ENCODE data around the gene C1GALT1.
"Not testable (repeated sequence)": the region's sequence is repeated elsewhere in the genome, so short reads cannot be mapped to it uniquely, and the experiment has no call there.

Gene C1GALT1

DNA sequence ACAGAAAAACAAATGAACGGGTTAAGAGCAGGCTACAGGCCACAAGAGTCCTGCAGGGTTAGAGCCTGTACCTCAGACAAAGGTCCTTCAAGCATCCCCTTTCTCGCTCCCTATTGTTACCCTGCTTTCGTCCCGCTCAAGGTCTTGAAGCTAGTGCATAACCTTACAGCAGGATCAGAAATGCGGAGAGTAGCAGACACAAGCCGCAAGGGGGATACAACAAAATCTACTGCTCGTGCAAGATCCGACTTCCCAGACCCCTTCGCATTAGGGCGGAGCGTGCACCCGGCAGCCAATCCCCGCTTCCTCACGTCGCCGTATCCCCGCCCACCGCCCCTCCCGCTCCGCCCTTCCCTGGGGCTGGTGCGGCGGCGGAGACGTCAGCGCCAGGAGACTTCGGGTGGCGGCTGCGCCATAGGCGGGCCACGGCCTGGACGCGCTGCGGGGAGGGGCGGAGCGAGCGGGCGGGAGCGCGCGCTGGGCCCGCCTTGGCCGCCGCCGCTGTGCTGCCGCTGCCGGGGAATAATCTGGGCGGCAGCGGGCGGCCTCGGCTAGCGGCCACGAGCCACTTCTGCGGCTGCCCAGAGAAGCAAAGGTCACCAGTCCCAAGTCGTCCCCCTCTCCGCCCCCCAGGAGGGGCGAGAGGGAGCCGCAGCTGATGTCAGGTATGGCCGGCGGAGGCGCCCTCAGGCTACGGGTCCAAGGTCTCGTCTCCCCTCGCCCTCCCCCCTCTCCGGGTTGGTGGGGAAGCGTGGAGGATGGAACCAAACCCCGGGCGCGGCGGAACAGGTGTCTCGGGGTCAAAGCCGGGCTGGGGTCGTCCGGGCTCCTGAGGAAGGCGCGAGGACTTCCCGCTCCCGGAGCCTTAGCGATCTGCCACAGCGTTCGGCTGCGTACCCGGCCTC is at the start of gene C1GALT1:
C1GALT1 (plus strand) TSS at position 389 of the 905 bp plus-strand sequence. CDS start 51,776 bp downstream, outside the sequence.
- H3K4me1 Mint-ChIP-seq (ENCODE audit: low read depth), result peaks cover 12% of the 10 kb centered on the region
- DNase-seq, result peak; percentile 97
- no peaks in the 10 kb centered on the region for H3K27me3 Mint-ChIP-seq
- peak within 1 kb of the TSS; percentile 88 for H3K4me3 Mint-ChIP-seq
- peaks cover 12% of the 10 kb centered on the region for H3K36me3 Mint-ChIP-seq (ENCODE audit: low read depth)
- H3K27ac Mint-ChIP-seq, result peak within 1 kb of the TSS; percentile 99
- H3K9me3 Mint-ChIP-seq, result no peaks in the 10 kb centered on the region

DNA sequence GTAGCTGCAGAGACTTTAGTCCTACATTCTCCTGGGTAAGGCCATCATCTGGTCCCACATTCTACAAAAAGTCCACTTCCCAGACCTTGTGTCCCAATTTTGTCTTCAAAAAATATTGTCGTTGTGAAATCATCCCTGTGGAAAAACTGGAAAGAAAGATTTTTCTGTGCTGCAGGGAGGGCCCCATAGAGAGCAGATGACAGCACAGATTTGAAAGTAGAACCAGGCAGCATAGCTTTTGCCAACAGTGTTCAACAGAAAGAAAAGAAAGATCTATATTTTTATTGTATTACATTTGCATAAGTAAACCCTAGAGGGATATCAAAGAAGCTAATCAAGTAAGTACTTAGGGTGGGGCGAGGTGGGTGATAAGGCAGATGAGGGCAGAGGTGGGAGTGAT is 48.3 kb upstream of the C1GALT1 start:
- Mint-ChIP-seq H3K4me3 (no peak overlapping the region), H3K36me3 (ENCODE audit: low read depth) (no peaks in the 10 kb centered on the region)

DNA sequence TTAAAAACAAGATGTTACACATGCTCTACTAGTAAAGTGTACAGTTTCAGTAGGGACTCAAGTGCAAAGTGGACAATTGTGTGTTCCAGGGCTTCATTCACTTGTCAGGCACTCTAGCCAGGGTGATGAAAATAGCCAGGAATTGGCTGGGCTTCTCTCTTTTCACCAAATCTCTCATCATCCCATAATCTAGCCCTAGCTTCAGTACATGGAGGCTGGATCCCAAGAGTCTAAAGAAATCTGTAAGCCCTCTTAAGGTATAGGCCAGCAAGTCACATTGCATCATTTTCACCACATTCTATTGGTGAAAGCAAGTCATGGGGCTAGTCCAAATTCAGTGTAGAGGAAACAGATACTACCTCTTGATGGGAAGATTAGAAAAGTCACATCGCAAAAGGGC is 47.3 kb upstream of the C1GALT1 start:
- Mint-ChIP-seq H3K36me3 (ENCODE audit: low read depth) (no peaks in the 10 kb centered on the region), H3K27ac (no peak overlapping the region), H3K27me3 (no peaks in the 10 kb centered on the region), H3K4me3 (no peak overlapping the region), H3K4me1 (ENCODE audit: low read depth) (peaks cover 13% of the 10 kb centered on the region), H3K9me3 (peaks cover 2% of the 10 kb centered on the region)
- DNase-seq, result no peak

More for the DNA sequence above, 48.3 kb upstream of the C1GALT1 start:
- peaks cover 13% of the 10 kb centered on the region for H3K4me1 Mint-ChIP-seq (ENCODE audit: low read depth)
- H3K9me3 Mint-ChIP-seq, result peaks cover 2% of the 10 kb centered on the region
- no peaks in the 10 kb centered on the region for H3K27me3 Mint-ChIP-seq
- DNase-seq, result no peak
- no peak overlapping the region for H3K27ac Mint-ChIP-seq

DNA sequence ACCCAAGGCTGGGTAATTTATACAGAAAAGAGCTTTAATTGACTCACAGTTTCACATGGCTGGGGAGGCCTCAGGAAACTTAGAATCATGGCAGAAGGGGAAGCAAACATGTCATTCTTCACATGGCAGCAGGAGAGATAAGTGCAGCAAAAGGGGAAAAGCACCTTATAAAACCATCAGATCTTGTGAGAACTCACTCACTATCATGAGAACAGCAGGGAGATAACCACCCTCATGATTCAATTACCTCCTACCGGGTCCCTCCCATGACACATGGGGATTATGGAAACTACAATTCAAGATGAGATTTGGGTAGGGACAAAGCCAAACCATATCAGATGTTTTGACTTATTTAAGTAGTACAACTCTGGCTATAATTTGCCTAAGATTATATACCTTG is 46.4 kb upstream of the C1GALT1 start:
- not testable (repeated sequence) for DNase-seq; H3K36me3 Mint-ChIP-seq (ENCODE audit: low read depth); H3K4me3 Mint-ChIP-seq; H3K9me3 Mint-ChIP-seq; H3K27ac Mint-ChIP-seq; H3K27me3 Mint-ChIP-seq
- H3K4me1 Mint-ChIP-seq (ENCODE audit: low read depth), result peaks cover 13% of the 10 kb centered on the region

DNA sequence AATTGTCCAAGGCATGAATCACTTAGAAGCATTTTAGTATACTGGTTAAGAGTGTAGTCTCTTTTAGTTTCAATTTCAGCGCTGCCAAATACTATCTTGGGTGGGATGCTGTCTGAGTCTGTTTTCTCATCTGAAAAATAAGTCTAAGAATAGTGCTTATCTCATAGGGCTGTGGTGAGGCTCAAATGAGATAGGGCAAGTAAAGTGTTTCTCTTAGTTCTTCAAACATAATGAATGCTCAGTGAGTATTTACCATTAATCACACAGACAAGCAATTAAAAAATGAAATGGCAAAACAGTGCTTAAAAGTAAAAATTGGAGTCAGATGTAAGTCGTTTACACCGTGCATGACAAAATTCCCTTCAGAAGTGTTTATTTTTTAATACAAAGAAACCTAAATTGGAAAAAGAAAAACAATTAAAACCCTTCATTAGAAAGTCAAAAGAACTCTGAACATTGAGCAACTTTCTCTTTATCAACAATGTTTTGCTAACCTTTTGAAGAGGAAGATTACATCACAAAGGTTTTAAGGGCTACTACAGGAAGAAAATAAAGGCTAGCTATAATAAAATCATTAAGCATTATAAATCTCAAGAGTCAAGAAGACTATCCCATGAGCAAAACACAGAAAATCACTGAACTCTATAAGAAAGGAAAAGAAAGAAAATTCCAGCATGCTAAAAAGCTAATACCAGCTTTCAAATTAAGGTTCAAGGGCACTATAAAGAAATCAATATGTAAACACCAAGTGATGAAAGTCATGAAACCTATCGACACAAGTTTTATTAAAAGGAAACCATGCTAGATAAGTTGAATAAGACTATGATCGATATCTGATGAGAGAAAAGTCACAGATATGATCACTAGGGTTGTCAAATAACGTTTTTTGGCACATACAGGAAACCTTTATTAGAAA is 45.6 kb upstream of the C1GALT1 start:
- H3K4me3 Mint-ChIP-seq, result no peak overlapping the region
- H3K4me1 Mint-ChIP-seq (ENCODE audit: low read depth), result peaks cover 10% of the 10 kb centered on the region
- DNase-seq, result no peak
- H3K27me3 Mint-ChIP-seq, result no peaks in the 10 kb centered on the region
- no peaks in the 10 kb centered on the region for H3K36me3 Mint-ChIP-seq (ENCODE audit: low read depth)
- H3K27ac Mint-ChIP-seq, result no peak overlapping the region
- peaks cover 4% of the 10 kb centered on the region for H3K9me3 Mint-ChIP-seq

DNA sequence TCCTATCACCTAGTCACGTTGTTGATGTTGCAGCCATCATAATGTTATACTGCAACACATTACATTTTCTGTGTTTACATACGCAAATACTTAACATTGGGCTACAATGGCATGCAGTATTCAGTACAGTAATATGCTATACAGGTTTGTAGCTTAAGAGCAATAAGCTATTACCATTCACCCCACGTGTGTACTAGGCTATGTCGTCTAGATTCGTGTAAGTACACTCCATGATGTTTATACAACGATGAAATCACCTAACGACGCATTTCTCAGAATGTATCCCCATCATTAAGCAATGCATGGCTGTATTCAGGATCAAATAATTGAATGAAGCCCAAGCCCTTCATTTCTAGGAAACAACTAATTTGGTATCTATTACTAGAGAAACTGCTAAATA is 43.4 kb upstream of the C1GALT1 start:
- no peak overlapping the region for H3K27ac Mint-ChIP-seq
- H3K4me1 Mint-ChIP-seq (ENCODE audit: low read depth), result peaks cover 10% of the 10 kb centered on the region
- DNase-seq, result no peak
- H3K36me3 Mint-ChIP-seq (ENCODE audit: low read depth), result no peaks in the 10 kb centered on the region
- H3K27me3 Mint-ChIP-seq, result no peaks in the 10 kb centered on the region
- H3K4me3 Mint-ChIP-seq, result no peak overlapping the region
- peaks cover 13% of the 10 kb centered on the region for H3K9me3 Mint-ChIP-seq

DNA sequence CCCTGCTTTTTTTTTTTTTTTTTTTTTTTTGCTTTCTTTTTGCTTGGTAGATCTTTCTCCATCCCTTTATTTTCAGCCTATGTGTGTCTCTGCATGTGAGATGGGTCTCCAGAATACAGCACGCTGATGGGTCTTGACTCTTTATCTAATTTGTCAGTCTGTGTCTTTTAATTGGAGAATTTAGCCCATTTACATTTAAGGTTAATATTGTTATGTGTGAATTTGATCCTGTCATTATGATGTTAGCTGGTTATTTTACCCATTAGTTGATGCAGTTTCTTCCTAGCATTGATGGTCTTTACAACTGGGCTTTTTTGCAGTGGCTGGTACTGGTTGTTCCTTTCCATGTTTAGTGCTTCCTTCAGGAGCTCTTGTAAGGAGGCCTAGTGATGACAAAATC is 38.9 kb upstream of the C1GALT1 start:
- DNase-seq, result not testable (repeated sequence)

DNA sequence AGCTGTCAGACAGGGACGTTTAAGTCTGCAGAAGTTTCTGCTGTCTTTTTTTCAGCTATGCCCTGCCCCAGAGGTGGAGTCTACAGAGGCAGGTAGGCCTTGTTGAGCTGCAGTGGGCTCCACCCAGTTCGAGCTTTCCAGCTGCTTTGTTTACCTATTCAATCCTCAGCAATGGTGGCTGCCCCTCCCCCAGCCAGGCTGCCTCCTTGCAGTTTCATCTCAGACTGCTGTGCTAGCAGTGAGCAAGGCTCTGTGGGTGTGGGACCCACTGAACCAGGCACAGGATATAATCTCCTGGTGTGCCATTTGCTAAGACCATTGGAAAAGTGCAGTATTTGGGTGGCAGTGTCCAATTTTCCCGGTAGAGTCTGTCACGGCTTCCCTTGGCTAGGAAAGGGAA is 37.2 kb upstream of the C1GALT1 start:
- not testable (repeated sequence) for H3K36me3 Mint-ChIP-seq (ENCODE audit: low read depth); H3K27ac Mint-ChIP-seq; H3K27me3 Mint-ChIP-seq; H3K4me3 Mint-ChIP-seq; DNase-seq; H3K4me1 Mint-ChIP-seq (ENCODE audit: low read depth)
- H3K9me3 Mint-ChIP-seq, result peaks cover 17% of the 10 kb centered on the region

More for the DNA sequence above, 38.9 kb upstream of the C1GALT1 start:
- not testable (repeated sequence) for H3K27me3 Mint-ChIP-seq; H3K4me3 Mint-ChIP-seq; H3K36me3 Mint-ChIP-seq (ENCODE audit: low read depth); H3K27ac Mint-ChIP-seq; H3K4me1 Mint-ChIP-seq (ENCODE audit: low read depth)
- H3K9me3 Mint-ChIP-seq, result peaks cover 17% of the 10 kb centered on the region

DNA sequence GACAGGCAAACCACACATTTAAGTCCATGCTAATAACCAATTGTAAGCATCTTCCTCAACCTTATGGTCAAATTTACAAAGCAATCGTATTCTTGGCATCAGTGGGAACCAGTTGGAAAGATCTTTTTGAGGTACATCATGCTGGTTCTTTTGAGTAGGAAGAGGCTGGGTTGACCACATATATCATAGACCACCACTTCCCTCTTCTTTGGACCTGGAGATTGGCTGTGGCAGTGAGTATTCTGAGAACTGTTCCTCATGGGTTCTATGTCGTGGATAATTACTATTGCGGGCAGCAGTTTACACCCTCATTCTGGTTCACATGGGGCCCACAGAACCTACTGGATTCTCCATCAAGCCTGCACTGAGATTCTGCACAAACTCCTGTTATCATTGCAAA is 35.5 kb upstream of the C1GALT1 start:
- Mint-ChIP-seq H3K4me1 (ENCODE audit: low read depth) (peaks cover 6% of the 10 kb centered on the region), H3K27ac (no peak overlapping the region), H3K9me3 (peaks cover 15% of the 10 kb centered on the region)

DNA sequence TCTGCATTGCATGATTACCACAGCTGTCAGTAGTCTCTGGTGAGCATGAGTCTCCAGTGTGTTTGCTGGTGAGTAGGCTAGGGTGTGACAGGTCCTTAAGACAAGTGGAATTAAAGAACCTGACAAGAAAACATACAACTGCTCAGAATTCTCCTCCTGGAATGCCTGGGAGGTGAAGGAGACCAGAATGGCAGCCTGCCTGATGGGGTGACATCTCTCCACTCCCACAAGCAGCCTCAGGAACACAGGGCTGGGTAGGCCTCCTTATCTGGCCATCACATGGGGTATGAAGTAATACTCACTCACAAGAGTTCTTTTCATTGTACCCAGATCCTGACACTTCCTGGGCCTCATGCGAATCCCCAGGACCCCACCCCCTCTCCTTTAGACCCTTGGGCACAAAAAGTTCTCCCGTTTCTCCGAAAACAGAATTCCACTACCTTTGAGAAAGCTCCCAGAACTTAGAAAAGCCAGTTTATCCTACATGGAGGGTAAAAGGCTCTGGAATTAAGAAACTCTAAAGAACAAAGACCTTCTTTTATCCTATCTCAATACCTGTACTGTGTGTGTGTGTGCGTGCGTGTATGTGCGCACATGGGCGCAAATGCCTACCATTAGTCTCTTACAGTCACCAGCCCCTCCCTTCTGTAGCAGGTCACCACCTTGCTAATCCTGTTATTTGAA is 33.4 kb upstream of the C1GALT1 start:
- Mint-ChIP-seq H3K27ac (no peak overlapping the region), H3K9me3 (peaks cover 9% of the 10 kb centered on the region), H3K4me1 (ENCODE audit: low read depth) (peaks cover 11% of the 10 kb centered on the region), H3K4me3 (no peak overlapping the region), H3K36me3 (ENCODE audit: low read depth) (peaks cover 6% of the 10 kb centered on the region), H3K27me3 (no peaks in the 10 kb centered on the region)
- DNase-seq, result no peak

More for the DNA sequence above, 35.5 kb upstream of the C1GALT1 start:
- no peak for DNase-seq
- H3K4me3 Mint-ChIP-seq, result no peak overlapping the region
- H3K36me3 Mint-ChIP-seq (ENCODE audit: low read depth), result peaks cover 3% of the 10 kb centered on the region
- no peaks in the 10 kb centered on the region for H3K27me3 Mint-ChIP-seq

DNA sequence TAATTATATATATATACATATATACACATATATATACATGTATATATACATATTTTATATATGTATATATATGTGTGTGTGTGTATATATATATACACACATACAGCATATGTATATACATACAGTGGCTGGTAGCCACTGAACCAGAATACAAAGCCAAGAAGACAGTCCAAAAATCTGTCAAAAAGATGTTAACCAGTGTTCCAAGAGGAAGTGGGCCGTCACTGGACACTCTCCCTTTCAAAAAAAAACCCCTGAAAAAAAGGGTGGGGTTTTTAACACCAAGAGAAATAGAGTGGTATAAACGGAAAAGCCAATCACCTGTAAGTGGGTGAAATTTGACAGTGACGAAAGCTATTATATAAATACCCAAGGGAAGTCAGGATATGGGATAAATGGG is 31.1 kb upstream of the C1GALT1 start:
- H3K4me3 Mint-ChIP-seq, result no peak overlapping the region
- no peak for DNase-seq
- peaks cover 10% of the 10 kb centered on the region for H3K36me3 Mint-ChIP-seq (ENCODE audit: low read depth)
- peaks cover 16% of the 10 kb centered on the region for H3K4me1 Mint-ChIP-seq (ENCODE audit: low read depth)
- peaks cover 14% of the 10 kb centered on the region for H3K9me3 Mint-ChIP-seq
- no peaks in the 10 kb centered on the region for H3K27me3 Mint-ChIP-seq
- no peak overlapping the region for H3K27ac Mint-ChIP-seq

DNA sequence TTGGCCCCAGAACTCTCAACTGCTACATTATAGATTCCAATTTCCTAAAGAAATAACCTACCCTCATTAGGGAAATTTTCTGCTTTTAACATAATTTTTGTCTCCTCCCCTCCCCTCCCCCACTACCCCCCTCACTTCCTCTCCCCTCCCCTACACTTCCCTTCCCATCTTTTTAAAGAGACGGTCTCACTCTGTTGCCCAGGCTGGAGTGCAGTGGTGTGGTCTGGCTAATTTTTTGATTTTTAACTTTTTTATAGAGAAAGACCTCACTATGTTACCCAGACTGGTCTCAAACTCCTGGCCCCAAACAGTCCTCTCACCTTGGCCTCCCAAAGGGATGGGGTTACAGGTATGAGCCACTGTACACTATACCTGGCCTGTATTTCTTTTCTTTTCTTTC is 30.5 kb upstream of the C1GALT1 start:
- peaks cover 20% of the 10 kb centered on the region for H3K4me1 Mint-ChIP-seq (ENCODE audit: low read depth)
- no peak overlapping the region for H3K27ac Mint-ChIP-seq

DNA sequence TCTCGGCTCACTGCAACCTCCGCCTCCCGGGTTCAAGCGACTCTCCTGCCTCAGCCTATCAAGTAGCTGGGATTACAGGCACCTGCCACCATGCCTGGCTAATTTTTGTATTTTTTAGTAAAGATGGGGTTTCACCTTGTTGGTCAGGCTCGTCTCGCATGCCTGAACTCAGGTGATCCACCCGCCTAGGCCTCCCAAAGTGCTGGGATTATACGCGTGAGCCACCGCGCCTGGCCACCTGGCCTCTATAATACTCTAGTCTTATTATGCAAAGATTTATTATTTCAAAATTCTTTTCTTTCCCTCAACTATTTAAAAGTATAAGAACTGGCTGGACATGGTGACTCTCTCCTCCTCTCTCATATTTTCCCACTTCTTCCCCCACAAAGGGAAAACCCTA is 30.0 kb upstream of the C1GALT1 start:
- Mint-ChIP-seq H3K9me3 (peaks cover 14% of the 10 kb centered on the region), H3K4me3 (no peak overlapping the region), H3K4me1 (ENCODE audit: low read depth) (peaks cover 25% of the 10 kb centered on the region), H3K36me3 (ENCODE audit: low read depth) (peaks cover 10% of the 10 kb centered on the region), H3K27me3 (no peaks in the 10 kb centered on the region), H3K27ac (no peak overlapping the region)
- DNase-seq, result no peak

More for the DNA sequence above, 30.5 kb upstream of the C1GALT1 start:
- no peak for DNase-seq
- Mint-ChIP-seq H3K4me3 (no peak overlapping the region), H3K9me3 (peaks cover 14% of the 10 kb centered on the region), H3K27me3 (no peaks in the 10 kb centered on the region), H3K36me3 (ENCODE audit: low read depth) (peaks cover 10% of the 10 kb centered on the region)

DNA sequence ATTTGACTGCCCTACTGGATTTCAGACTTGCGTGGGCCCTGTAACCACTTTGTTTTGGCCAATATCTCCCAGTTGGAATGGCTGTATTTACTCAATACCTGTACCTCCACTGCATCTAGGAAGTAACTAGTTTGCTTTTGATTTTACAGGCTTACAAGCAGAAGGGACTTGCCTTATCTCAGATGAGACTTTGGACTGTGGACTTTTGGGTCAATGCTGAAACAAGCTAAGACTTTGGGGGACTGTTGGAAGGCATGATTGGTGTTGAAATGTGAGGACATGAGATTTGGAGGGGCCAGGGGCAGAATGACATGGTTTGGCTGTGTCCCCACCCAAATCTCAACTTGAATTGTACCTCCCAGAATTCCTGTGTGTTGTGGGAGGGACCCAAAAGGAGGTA is 28.0 kb upstream of the C1GALT1 start:
- H3K36me3 Mint-ChIP-seq (ENCODE audit: low read depth), result peaks cover 10% of the 10 kb centered on the region
- H3K27me3 Mint-ChIP-seq, H3K4me3 Mint-ChIP-seq, DNase-seq, H3K27ac Mint-ChIP-seq: not testable (repeated sequence)
- peaks cover 43% of the 10 kb centered on the region for H3K4me1 Mint-ChIP-seq (ENCODE audit: low read depth)
- H3K9me3 Mint-ChIP-seq, result peaks cover 14% of the 10 kb centered on the region

Data from activated T-cell treated with anti-CD3 and anti-CD28 coated beads, Interleukin-2, amount 50 U/mL, for 24 hours (primary cell).